Stimulated activated naive CD4-positive, alpha-beta T cell treated with Interleukin-2 at 50 U/mL for 16 hours (primary cell): ENCODE measurements around the gene EFNA2.
A peak's percentile ranks its signal among the peaks of the same experiment; 100 is the strongest.

Source experiments
- DNase-seq: peaks from one replicate; lab custom pipeline; 2025; lab: John Stamatoyannopoulos, UW

EFNA2 gene

DNA sequence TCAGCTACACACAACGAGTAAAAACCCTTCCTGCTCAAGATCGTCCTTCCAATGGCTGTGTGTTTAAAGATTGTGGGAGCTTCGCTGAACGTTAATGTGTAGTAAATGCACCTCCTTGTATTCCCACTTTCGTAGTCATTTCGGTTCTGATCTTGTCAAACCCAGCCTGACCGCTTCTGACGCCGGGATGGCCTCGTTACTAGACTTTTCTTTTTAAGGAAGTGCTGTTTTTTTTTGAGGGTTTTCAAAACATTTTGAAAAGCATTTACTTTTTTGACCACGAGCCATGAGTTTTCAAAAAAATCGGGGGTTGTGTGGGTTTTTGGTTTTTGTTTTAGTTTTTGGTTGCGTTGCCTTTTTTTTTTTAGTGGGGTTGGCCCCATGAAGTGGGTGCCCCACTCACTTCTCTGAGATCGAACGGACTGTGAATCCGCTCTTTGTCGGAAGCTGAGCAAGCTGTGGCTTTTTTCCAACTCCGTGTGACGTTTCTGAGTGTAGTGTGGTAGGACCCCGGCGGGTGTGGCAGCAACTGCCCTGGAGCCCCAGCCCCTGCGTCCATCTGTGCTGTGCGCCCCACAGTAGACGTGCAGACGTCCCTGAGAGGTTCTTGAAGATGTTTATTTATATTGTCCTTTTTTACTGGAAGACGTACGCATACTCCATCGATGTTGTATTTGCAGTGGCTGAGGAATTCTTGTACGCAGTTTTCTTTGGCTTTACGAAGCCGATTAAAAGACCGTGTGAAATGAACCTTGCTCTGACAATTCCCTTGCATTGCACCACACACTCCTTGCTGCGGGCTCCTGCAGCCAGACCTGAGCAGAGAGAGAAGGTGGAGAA, 13.0 kb upstream of the EFNA2 start:
- no peak for DNase-seq

DNA sequence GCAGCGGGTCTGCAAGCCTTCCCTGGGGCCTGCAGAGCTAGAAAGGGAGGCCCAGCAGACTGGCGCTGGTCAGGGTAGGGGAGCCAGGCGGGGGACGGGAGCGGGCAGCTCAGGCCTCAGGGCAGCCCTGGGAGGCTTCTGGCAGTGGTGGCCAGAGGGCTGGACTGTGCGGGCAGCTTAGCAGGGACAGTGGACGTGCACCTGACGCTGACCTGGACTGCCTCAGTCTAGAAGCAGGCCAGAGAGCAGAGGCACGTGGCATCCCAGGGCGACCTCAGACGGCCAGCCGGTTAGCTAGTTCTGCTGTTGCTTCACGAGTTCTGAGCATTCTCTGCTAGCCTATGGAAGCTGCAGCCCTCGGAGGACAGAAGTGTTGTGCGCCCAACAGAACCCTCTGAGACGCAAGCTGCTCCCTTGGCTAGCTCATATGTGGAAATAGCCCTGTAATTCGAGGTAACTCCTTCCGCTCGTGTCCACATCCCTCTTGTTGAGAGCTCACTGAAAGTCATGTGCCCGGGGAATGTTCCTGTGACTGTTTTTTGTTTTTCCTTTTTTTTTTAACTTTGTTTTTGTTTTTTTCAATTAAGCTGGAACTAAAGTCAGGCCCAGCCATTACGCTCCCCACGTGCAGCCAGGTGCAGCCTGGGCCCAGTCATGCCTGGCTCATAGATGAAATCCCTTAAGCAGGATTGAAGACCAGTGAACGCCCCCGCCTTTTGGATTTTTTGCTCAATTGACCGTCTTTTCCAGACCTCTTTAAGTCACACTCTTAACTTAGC, 12.2 kb upstream of the EFNA2 start:
- no peak for DNase-seq

GRCh38 chr19:1274081-1274851, 11.4 kb upstream of the EFNA2 start:
- DNase-seq = no peak

DNA sequence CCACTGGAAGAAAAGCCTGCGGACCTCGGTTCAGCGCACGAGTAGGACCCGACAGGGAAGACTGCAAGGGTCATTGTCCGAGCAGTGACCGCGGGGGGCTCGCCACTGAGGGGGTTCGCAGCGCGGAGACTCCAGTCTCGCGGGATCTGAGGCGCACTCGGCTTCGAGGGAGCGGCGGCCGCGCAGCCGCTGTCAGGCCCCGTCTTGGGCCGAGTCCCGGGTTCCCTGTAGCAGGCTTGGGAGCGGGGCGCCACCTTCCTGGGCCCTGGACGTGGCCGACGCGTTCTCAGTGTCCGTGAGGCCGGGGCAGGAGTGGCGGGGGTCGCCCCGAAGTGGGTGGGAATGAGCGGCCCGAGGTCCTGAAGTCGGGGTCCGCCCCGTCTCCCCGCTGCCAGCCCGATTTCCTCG, 10.8 kb upstream of the EFNA2 start:
- DNase-seq = no peak

GRCh38 chr19:1275260-1275975, 10.3 kb upstream of the EFNA2 start, which contains the start of gene FAM174C:
TSS of gene FAM174C (plus strand) at chr19:1275530. CDS start at chr19:1275550, 20 bp downstream.
- DNase-seq = peak; percentile 96

DNA sequence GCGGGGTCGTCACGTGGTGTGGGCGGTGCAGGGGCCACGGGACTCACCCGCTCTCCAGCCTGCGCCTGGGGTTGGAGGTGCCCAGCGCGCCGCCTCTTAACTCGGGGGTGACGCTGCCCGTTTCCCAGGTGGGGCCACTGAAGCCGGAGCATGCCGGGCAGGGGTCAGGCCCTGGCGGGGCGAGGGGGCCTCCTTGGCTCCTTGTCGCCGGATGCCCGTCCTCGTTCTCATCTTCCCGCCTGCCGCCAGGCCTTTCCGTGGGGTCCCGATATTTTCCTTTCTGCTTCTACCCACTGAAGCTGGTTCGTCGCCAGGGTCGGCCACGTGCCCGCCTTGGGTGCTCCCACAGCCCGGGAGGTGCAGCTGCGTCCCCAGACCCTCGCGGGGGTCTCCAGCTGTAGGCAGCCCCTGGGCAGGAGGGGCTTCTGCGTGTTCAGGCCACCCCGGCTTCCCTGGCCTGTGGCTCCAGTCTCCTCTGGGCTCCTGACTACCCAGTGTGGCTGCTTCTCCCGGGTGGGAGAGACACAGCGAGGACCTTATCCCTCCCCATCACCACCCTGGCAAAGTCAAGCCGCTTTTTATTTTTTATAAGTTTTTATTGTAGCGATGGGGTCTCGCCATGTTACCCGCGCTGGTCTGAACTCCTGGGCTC, 9.6 kb upstream of the EFNA2 start:
- DNase-seq = no peak

- no peak for DNase-seq
These were observed 9.0 kb upstream of the EFNA2 start for GRCh38 chr19:1276628-1277022.

GRCh38 chr19:1277061-1277460, 8.6 kb upstream of the EFNA2 start:
- DNase-seq = no peak

DNA sequence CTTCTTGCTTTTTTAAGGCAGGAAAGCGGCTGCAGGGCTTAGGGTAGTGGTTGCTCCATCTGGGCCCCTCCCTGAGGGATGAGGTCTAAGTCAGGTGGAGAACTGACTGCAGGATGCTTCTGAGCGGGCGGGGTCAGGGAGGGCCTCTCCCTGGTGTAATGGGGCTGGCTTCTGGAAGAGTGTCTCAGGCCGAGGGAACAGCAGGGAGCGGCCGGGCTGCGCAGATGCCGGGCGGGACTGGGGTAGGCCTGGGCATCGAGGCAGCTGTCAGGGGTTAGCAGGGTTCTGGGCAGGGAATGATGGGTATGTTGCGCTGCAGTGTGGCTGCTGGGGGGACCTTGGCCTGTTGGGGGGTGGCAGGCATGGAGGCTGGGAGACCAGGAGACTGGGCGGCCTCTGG, 7.6 kb upstream of the EFNA2 start:
- DNase-seq = no peak

DNA sequence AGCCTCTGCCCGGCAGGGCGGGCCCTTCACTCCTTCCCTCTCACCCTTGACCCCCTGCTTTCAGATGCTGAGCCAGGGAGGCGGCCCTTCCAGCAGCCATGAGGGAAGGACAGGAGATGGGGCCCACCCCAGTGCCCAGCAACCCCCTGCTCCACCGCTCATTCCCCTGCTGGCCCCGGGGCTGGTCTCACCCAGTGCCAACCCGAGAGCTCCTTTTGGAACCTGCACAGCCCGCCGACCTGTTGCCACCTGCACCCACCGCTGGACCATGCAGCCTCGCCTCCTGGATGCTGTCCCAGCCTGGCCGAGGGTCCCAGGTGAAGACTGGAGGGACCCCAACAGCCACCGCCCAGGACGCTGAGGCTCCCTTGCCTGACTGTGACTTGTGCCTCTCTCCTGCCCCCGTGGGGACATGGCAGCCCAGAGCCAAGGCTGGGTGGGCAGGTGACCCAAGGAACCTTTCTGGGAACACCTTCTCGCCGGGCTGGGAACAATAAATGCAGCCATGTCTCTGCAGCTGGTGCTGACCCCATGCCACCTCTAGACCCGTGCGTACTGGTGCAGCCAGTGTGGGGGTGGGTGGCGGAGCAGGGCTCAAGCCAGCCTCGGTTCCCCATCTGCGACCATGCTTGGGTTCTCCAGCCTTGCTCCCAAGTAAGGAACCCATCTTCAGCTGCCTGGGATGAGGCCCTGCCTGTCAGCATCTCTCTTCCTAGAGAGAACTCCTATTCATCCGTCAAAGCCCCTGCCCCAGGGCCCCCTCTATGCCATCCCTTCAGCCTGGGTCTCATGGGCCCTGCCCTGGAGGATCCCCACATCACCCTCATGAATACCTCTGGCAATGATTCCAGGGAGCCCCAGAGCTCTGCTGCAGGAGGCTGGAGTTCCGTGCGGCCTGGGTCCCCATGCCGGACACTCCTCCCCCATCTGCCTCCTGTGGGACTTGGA, 6.7 kb upstream of the EFNA2 start:
- DNase-seq = no peak

DNA sequence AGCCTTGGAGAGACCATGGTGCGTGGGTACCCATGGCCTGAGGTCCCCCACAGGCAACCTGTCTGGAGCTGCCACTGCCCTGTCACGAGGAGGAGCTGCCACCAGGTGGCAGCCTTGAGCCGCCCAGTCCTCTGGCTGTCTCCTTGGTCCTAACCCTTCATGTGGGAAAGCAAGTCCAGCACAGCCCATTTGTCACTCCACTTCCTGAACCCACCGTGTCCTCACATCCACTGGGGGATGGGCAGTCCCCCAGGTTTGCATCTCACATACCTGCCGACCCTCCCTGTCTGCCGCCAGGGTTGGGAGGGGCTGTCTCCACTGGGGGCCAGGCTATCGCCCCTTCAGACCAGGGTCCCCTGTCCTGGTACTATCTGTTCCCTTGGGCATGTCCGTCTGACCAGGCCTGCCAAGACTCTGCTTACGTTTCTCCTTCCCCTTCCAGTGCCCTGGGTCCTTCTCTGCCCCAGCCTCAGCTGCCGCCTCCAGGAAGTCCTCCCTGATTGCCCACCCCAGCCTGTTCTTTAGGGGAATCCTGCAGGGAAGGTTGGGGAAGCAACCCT, 5.8 kb upstream of the EFNA2 start:
- DNase-seq = peak; percentile 62

DNA sequence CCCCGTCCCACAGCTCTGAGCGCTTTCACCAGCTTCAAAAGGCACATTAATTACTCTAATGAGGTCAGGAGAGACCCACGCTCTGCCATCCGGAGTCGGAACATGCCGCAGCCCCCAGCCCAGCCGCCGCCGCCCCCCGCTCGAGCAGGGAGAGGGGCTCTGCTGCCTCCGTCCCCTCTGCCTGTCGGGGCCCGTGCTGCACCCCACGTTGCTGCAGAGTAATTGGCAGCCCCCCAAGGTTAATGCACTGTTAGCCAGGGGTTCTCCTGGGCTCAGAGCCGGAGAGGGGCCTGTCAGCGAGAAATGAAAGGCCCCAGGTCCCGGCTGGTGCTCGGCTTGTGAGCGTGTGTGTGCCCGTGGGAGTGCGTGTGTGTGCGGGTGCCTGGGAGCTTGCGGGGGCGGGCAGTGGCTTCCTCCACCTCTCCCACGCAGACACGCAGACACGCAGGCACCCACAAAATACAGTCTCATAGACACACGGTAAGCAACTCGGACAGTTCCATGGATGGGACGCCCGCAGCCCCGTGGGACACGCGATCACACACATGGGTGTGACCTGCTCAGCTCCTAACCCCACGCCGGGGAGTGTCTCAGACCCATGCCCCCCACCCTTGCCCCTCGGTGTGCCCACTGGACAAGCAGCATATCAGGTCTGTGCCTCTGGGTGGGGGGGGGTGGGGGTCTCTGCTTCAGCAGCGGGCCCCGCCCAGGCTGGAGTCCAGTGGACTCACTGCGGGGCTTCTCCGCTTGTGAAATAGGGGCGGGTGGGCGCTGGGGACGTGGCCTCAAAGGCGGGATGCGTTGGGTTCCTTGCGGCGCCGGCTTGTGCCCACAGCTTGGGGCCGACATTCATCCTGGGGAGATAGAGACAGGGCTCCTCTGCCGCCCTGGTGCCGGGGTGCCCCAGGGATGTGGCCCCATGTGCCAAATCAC, 4.8 kb upstream of the EFNA2 start:
- no peak for DNase-seq

DNA sequence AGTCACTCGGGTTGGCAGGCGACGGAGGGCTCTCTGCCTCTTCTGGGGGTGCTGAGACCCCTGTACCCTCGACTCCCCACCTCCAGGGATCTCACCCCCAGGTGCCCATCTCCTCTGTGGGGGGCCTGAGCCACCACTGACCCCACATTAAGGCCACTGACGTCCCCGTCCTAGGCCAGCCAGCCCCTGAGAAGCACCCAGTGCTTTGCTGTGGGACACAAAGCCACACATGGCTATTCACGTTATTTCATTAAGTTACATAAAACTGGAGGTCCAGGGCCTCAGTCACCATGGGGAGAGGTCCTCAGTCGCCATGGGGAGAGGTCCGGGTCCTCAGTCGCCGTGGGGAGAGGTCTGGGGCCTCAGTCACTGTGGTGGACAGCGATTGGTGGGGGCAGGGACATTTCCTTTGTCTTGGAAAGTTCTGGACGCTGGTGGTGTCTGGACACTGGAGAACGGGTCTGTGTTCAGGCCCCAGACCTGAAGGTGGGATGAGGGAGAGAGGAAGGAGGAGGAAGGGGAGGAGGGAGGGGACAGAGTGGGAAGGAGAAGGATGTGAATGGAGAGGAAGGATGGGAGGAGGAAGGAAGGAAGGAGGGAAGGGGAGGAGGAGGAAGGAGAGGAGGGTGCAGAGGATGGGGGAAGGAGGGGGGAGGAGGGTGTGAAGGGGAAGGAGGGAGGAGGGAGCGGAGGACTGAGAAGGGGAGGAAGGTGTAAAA, 3.9 kb upstream of the EFNA2 start:
- no peak for DNase-seq

DNA sequence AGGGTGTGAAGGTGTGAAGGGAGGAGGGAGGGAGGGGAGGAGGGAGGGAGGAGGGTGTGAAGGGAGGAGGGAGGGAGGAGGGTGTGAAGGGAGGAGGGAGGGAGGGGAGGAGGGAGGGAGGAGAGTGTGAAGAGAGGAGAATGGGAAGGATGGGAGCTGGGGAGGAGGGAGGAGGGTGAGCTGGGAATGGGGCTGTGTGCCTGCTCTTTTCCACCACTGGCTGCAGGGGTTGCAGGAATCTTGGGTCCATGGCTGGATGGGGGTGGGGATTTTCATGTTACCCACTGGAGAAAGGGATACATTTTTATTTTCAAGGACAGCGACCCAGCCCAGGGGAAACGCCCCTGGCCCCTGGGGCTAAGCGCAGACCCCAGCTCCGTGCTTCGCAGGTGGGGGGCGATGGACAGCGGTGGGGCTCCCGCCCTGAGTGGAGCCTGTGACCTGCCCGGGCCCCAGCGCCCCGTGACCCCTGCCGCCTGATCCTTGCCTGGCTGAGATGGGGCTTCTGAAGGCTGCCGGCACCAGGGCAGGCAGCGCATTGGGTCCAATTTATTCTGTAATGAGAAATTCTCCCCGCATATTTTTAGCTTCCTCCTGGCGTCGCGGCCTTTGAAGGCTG, 3.0 kb upstream of the EFNA2 start:
- DNase-seq = no peak

GRCh38 chr19:1283207-1283916, 2.3 kb upstream of the EFNA2 start:
- DNase-seq = no peak

DNA sequence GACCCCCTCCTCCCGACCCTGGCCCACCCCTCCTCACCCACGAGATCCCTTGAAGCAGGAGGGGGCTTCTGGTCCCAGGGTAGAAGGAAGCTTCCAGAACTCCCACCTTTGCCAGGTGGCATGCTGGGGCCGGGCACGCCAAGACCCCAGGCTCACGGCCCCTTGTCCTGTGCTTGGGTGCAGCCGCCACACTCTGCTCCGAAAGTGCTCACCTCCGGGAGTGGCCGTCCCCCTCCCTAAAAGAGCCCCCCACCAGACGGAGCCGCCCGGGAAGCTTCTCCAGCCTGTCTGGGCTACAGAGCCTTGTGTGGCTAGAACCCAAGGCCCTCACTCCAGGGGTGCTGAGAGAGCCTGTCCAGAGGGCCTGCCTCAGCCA, 1.8 kb upstream of the EFNA2 start:
- DNase-seq = no peak
